Stimulated activated CD8-positive, alpha-beta memory T cell treated with anti-CD3 and anti-CD28 coated beads, Interleukin-4, amount 100 ng/mL, for 24 hours (primary cell): Measurements from ENCODE around the gene PHYHIPL.

Experiments
- DNase-seq: peaks from one replicate; pipeline ENCODE4 v3.0.0-alpha.2; 2020; ENCODE audit warnings: low read depth

PHYHIPL gene

GRCh38 chr10:59176241-59177030, at the start of gene PHYHIPL:
PHYHIPL (plus strand) TSS chr10:59176643; CDS start chr10:59176854, 211 bp downstream.
- DNase-seq, result no peak

- no peak for DNase-seq
Measured at GRCh38 chr10:59126991-59127390, 49.5 kb upstream of the PHYHIPL start.

GRCh38 chr10:59127991-59128390, 48.5 kb upstream of the PHYHIPL start:
- DNase-seq, result no peak

- DNase-seq, result no peak
Measured at GRCh38 chr10:59129867-59130266, 46.6 kb upstream of the PHYHIPL start.

- DNase-seq, result no peak
Measured at GRCh38 chr10:59131666-59132065, 44.8 kb upstream of the PHYHIPL start.

- DNase-seq, result no peak
Measured at GRCh38 chr10:59133841-59134593, 42.4 kb upstream of the PHYHIPL start.

GRCh38 chr10:59134785-59135184, 41.7 kb upstream of the PHYHIPL start:
- no peak for DNase-seq

GRCh38 chr10:59135275-59135674, 41.2 kb upstream of the PHYHIPL start:
- DNase-seq, result no peak

GRCh38 chr10:59138052-59138451, 38.4 kb upstream of the PHYHIPL start:
- no peak for DNase-seq

- no peak for DNase-seq
Measured at GRCh38 chr10:59143544-59143943, 32.9 kb upstream of the PHYHIPL start.

- no peak for DNase-seq
Measured at GRCh38 chr10:59148701-59149100, 27.7 kb upstream of the PHYHIPL start.

GRCh38 chr10:59155556-59155955, 20.9 kb upstream of the PHYHIPL start:
- no peak for DNase-seq

- DNase-seq, result no peak
Measured at GRCh38 chr10:59167512-59167911, 8.9 kb upstream of the PHYHIPL start.

GRCh38 chr10:59172567-59172966, 3.9 kb upstream of the PHYHIPL start:
- DNase-seq, result no peak

- no peak for DNase-seq
Measured at GRCh38 chr10:59173414-59173813, 3.0 kb upstream of the PHYHIPL start.

- no peak for DNase-seq
Measured at GRCh38 chr10:59175538-59176240, 754 bp upstream of the PHYHIPL start.

- no peak for DNase-seq
Measured at GRCh38 chr10:59177031-59177797, 771 bp downstream of the PHYHIPL start.

GRCh38 chr10:59177836-59178235, 1.4 kb downstream of the PHYHIPL start:
- no peak for DNase-seq

- no peak for DNase-seq
Measured at GRCh38 chr10:59179068-59179467, 2.6 kb downstream of the PHYHIPL start.

GRCh38 chr10:59180689-59181270, 4.3 kb downstream of the PHYHIPL start:
- no peak for DNase-seq

- DNase-seq, result no peak
Measured at GRCh38 chr10:59181668-59182067, 5.2 kb downstream of the PHYHIPL start.

- no peak for DNase-seq
Measured at GRCh38 chr10:59190332-59190731, 13.9 kb downstream of the PHYHIPL start.
